Right renal pelvis (tissue), 4 donors: ENCODE data around the gene WDR46. TPM values are rescaled to one million over a fixed set of nuclear protein-coding genes. Genes with fewer than 3 reads are reported as not detected.

ENCODE experiments used
- polyA plus RNA-seq, 4 donors: library from polyadenylated mRNA; unstranded; fragments of 120-200 nt; gene quantifications; one replicate each; pipeline ENCODE4 v1.2.1, GENCODE V29; 2013; ENCODE audit not compliant: insufficient read length in 4 of 4

The WDR46 gene
- polyA plus RNA-seq, 4 donors = 59.9 to 72.6 (median 62.5) TPM

Other genes with a start within 250 kb of the WDR46 start
- gene HLA-DPA1, start 215.6 kb downstream of the WDR46 start, polyA plus RNA-seq = 10 to 100 TPM; 17.9 to 37.0 (median 19.2) TPM
- 10 to 100 TPM; 18.4 to 24.2 (median 21.3) TPM for gene HLA-DPB1, start 213.2 kb downstream of the WDR46 start, polyA plus RNA-seq
- gene COL11A2, start 96.8 kb downstream of the WDR46 start, polyA plus RNA-seq = 1 to 10 TPM; 4.7 to 5.6 (median 5.4) TPM
- 10 to 100 TPM; 53.7 to 56.5 (median 54.3) TPM for gene RXRB, start 88.6 kb downstream of the WDR46 start, polyA plus RNA-seq
- 100 to 1,000 TPM; 102 to 118 (median 105) TPM for gene SLC39A7, start 88.4 kb downstream of the WDR46 start, polyA plus RNA-seq
- gene HSD17B8, start 84.6 kb downstream of the WDR46 start, polyA plus RNA-seq = 10 to 100 TPM; 20.5 to 35.1 (median 26.7) TPM
- gene RING1, start 80.7 kb downstream of the WDR46 start, polyA plus RNA-seq = 10 to 100 TPM; 51.5 to 64.6 (median 56.8) TPM
- 10 to 100 TPM; 64.3 to 81.7 (median 70.6) TPM for gene VPS52, start 17.4 kb downstream of the WDR46 start, polyA plus RNA-seq
- gene RPS18, start 17.2 kb downstream of the WDR46 start, polyA plus RNA-seq = 1,000 to 10,000 TPM; 2,953 to 3,403 (median 3,031) TPM
- gene B3GALT4, start 12.1 kb downstream of the WDR46 start, polyA plus RNA-seq = 1 to 10 TPM; 4.2 to 5.8 (median 4.6) TPM
- 10 to 100 TPM; 64.2 to 78.3 (median 73.5) TPM for gene PFDN6, start 362 bp upstream of the WDR46 start, polyA plus RNA-seq
- gene RGL2, start 9.7 kb upstream of the WDR46 start, polyA plus RNA-seq = 100 to 1,000 TPM in 3 of 4 donors, 10 to 100 TPM in 1; 98.4 to 122 (median 109) TPM
- gene TAPBP, start 24.8 kb upstream of the WDR46 start, polyA plus RNA-seq = 10 to 100 TPM; 31.8 to 43.1 (median 36.2) TPM
- gene ZBTB22, start 28.5 kb upstream of the WDR46 start, polyA plus RNA-seq = 10 to 100 TPM; 23.9 to 26.2 (median 25.2) TPM
- gene DAXX, start 33.7 kb upstream of the WDR46 start, polyA plus RNA-seq = 10 to 100 TPM; 52.3 to 58.4 (median 57.6) TPM
- 10 to 100 TPM; 35.4 to 39.6 (median 38.3) TPM for gene KIFC1, start 102.6 kb upstream of the WDR46 start, polyA plus RNA-seq
- gene PHF1, start 121.8 kb upstream of the WDR46 start, polyA plus RNA-seq = 10 to 100 TPM; 71.7 to 80.5 (median 73.3) TPM
- gene CUTA, start 128.9 kb upstream of the WDR46 start, polyA plus RNA-seq = 100 to 1,000 TPM; 218 to 278 (median 226) TPM
- 10 to 100 TPM; 25.8 to 33.9 (median 30.6) TPM for gene SYNGAP1, start 130.8 kb upstream of the WDR46 start, polyA plus RNA-seq
- gene ZBTB9, start 165.3 kb upstream of the WDR46 start, polyA plus RNA-seq = 10 to 100 TPM; 15.3 to 18.0 (median 16.2) TPM